ENCODE data around the gene CDON.

The CDON gene, protein sequence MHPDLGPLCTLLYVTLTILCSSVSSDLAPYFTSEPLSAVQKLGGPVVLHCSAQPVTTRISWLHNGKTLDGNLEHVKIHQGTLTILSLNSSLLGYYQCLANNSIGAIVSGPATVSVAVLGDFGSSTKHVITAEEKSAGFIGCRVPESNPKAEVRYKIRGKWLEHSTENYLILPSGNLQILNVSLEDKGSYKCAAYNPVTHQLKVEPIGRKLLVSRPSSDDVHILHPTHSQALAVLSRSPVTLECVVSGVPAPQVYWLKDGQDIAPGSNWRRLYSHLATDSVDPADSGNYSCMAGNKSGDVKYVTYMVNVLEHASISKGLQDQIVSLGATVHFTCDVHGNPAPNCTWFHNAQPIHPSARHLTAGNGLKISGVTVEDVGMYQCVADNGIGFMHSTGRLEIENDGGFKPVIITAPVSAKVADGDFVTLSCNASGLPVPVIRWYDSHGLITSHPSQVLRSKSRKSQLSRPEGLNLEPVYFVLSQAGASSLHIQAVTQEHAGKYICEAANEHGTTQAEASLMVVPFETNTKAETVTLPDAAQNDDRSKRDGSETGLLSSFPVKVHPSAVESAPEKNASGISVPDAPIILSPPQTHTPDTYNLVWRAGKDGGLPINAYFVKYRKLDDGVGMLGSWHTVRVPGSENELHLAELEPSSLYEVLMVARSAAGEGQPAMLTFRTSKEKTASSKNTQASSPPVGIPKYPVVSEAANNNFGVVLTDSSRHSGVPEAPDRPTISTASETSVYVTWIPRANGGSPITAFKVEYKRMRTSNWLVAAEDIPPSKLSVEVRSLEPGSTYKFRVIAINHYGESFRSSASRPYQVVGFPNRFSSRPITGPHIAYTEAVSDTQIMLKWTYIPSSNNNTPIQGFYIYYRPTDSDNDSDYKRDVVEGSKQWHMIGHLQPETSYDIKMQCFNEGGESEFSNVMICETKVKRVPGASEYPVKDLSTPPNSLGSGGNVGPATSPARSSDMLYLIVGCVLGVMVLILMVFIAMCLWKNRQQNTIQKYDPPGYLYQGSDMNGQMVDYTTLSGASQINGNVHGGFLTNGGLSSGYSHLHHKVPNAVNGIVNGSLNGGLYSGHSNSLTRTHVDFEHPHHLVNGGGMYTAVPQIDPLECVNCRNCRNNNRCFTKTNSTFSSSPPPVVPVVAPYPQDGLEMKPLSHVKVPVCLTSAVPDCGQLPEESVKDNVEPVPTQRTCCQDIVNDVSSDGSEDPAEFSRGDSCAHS (N-terminal part only)

GRCh38 chr11:126062679-126063506 lies at the start of gene CDON:
TSS of gene CDON (minus strand) at chr11:126062866. CDS start at chr11:126023476, 39,390 bp downstream.
- peak; percentile 80 to 86 (median 81) for DNase-seq (ENCODE audit: low read depth in 3 of 3)

GRCh38 chr11:126111458-126112116 lies 48.9 kb upstream of the CDON start:
- DNase-seq (ENCODE audit: low read depth in 3 of 3): no peak

DNA sequence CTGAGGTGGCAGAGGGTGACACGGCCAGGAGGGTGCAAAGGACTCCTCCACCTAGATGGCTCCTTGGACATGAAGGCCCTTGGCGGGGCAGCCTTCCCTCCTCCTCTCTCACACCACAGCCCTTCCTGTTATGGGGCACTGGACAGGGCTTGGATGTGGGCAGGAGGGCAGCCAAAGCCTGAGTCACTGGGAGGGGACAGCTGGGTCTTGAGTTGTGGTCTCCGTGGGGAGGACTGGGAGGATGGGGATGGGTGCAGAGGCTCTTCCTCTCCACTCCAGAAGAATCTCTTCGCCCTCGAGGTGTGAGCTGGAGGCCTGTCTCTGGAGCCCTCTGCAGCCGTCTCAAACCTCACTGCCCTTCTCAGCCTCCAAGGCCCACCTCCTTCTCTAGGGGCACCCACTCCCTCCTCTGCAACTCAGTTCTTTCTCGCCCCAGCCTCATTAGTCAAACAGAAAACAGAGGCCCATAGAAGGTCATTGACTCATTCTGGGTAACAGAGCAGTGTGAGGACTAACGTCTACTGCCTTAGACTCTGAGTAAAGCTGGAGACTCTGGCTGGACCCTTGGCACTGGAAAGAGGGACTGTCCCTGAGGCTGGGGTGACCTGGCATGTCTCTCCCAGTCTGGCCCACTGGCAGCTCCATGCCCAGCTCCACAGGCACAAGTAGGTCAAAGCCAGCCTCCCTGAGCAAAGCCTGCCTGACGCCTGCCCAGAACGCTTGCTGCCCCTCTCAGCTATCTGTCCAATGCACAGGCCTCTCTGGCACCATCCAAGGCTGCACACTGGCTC lies 47.5 kb upstream of the CDON start:
- DNase-seq (ENCODE audit: low read depth in 3 of 3): no peak

- no peak for DNase-seq (ENCODE audit: low read depth in 3 of 3)
Measured at GRCh38 chr11:126106594-126107328, 44.1 kb upstream of the CDON start.

- DNase-seq (ENCODE audit: low read depth in 3 of 3): no peak
Measured at GRCh38 chr11:126105748-126106080, 43.0 kb upstream of the CDON start.

DNA sequence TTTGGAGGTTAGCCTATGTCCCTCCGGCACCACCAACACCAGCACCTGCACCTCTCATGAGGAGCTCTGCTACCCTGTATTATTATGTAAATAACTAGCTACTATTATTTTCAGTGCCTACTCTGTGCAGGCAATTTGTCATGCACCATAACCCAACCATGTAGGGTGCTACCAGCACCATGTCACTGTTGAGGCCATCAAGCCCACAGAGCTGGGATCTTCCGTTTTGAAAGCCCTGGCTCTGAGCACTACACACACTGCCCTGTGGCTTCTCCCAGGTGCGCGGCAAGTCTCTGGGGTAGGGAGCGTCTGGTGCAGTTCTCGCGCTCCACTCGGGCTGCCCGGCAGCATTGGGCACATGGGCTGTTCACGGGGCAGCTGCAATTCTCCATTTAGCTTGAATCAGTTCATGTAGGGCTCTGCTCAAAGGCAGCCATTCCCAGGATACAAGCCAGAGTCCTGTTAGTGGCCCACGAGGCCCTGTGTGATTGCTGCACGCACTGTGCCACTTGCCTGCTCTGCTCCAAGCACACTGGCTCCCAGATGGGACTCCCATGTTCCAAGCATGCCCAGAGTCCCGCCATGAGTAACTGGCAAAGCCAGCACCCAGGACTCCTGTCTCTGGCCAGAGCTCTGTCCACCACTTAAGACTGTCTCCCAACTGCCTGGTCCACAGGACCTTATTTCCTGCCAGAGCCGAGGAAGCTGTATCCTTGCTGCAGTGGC lies 42.5 kb upstream of the CDON start:
- no peak for DNase-seq (ENCODE audit: low read depth in 3 of 3)

DNA sequence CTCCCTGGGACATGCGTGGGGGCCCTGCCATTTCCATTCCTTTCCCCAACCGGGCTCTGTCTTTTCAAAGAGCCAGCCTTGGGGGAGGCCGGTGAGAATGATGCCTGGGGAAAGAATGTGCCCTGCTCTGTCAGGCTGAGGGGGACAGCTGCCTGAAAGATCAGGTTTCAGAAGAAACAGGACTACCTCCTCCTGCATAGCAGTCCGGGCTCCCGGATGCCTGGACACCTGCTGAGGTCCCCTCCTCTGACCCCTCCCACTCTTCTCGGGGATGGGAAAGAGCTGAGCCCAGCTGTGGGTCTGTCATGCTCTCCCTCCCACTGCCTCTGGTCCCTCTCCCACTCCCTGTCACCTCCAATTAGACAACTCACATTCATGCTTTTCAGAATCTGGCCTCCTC lies 41.8 kb upstream of the CDON start:
- no peak for DNase-seq (ENCODE audit: low read depth in 3 of 3)

- DNase-seq (ENCODE audit: low read depth in 3 of 3): no peak
Measured at GRCh38 chr11:126103150-126103549, 40.5 kb upstream of the CDON start.

DNA sequence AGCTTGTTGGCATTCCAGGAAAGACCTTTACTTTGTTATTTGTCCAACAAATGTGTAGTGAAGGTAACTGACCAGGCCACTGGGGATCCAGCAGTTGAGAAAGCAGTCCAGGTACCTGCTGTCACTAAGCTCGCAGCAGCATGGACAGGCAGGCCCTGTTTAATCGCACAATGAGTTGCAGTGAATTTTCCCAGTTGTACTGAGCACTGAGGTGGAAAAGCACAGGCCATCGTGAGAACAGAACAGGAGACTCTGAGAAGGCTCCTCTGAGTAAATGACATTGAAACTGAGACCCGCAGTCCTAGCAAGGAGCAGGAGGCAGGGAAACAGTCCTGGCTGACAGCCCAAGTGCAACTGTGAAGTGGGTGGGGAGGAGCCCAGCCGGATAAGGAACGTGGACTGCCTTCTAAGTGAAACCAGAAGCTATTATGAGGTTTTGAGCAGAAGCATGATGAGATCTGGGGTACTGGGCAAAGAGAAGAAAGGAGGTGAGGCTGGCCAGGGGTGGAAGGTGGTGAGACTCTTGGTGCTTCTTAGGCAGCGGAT lies 39.8 kb upstream of the CDON start:
- no peak for DNase-seq (ENCODE audit: low read depth in 3 of 3)

- no peak for DNase-seq (ENCODE audit: low read depth in 3 of 3)
Measured at GRCh38 chr11:126101930-126102283, 39.2 kb upstream of the CDON start.

DNA sequence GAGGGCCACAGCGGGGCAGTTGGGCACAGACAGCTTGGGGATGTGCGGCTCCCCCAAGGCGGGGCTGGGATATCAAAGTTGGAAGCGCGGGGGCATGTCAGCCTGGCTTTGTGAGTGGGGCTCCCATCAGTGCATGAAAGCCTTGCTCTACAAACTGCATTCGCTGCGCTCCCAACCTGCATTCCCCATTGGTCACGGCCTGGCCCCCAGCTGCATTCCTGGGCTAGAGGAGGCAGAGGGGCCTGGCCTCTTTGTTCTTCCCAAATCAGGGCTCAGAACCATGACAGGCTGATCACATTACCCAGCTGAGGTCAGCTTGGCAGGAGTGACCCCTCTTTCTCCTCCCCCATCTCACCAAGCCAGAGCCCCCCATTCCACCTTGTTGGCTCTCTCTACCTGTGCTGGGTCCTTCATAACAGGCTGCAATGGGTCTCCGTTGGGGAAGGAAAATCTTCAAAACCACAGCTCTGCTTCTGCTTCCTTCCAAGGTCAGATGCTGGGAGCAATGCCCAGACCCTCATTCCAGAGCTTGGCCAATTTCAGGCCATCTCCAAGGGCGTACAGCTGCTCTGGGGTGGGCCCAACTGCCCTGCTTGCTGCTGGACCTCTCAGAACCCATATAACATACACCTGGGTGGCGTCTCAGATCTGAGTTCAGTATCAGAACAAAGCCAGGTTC lies 38.7 kb upstream of the CDON start:
- no peak for DNase-seq (ENCODE audit: low read depth in 3 of 3)

GRCh38 chr11:126100716-126101115 lies 38.0 kb upstream of the CDON start:
- no peak for DNase-seq (ENCODE audit: low read depth in 3 of 3)

DNA sequence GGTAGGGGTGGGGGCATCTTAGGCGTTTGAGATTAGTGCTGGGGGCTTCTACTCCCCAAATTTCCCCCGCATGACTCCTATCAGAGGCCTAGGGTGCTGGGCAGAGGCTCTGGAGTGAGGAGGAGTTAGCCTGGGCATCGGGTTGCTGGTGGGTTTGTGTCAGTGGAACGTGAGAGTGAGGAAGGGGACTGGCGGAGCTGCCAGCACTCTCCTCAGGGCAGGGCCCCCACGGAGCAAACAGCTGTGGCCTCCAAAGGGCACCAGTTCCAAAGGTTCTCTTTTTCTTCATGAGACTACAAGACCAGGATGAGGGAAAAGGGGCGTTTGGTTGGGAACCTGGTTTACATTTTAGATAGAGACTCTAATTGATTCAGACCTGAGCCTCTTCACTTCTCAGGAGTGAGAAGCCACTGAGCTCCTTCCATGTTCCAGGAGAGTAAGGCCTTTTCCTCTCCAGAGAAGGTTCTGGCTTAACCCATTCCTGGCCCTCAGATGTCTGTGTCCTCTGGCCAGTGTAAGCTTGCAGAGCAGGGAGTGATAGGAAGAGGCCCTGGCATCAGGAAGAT lies 35.6 kb upstream of the CDON start:
- DNase-seq (ENCODE audit: low read depth in 3 of 3): no peak

DNA sequence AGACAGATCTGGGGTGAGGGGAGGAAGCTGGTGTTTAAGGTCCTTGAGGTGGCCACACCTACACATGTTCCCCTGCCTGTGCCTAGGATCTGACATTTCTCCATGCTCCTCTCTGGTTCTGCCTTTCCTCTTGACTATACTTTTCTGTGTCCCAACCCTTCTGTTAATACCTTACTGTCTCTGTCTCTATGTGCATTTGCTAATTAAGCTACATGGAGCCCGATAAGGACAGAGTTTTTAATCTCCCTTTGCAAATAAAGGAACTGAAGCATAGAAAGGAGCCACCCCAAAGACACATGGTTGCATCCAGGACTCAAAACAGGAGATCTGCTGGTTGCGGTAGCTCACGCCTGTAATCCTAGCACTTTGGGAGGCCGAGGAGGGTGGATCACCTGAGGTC lies 33.1 kb upstream of the CDON start:
- no peak for DNase-seq (ENCODE audit: low read depth in 3 of 3)

- no peak for DNase-seq (ENCODE audit: low read depth in 3 of 3)
Measured at GRCh38 chr11:126090452-126090851, 27.8 kb upstream of the CDON start.

GRCh38 chr11:126088999-126089398 lies 26.3 kb upstream of the CDON start:
- no peak for DNase-seq (ENCODE audit: low read depth in 3 of 3)

GRCh38 chr11:126086248-126086647 lies 23.6 kb upstream of the CDON start:
- no peak for DNase-seq (ENCODE audit: low read depth in 3 of 3)

- no peak for DNase-seq (ENCODE audit: low read depth in 3 of 3)
Measured at GRCh38 chr11:126084608-126084912, 21.9 kb upstream of the CDON start.

All from stimulated activated CD4-positive, alpha-beta T cell treated with anti-CD3 and anti-CD28 coated beads, TNF-alpha, amount 100 ng/mL, for 4 hours (primary cell).